Transverse colon (tissue), 4 donors: ENCODE measurements around the gene HERC4. TPM values are rescaled to one million over a fixed set of nuclear protein-coding genes. Genes with fewer than 3 reads are reported as not detected.

ENCODE experiments used
- DNase-seq: peaks from one replicate; pipeline ENCODE4 v3.0.0-alpha.2; 2019
- H3K27ac ChIP-seq, 4 donors: fragments of 200-600 bp; sonication (generic); 2 replicates each; pipeline ENCODE4 v1.5.1; 2016 to 2018; ENCODE audit warnings: inconsistent platforms in 4 of 4
- H3K27me3 ChIP-seq: fragments of 200-600 bp; sonication (generic); 2 replicates; pipeline ENCODE4 v1.5.1; 2017; ENCODE audit warnings: inconsistent platforms
- H3K36me3 ChIP-seq, 4 donors: fragments of 200-600 bp; sonication (generic); 2 replicates each; pipeline ENCODE4 v1.5.1; 2017 to 2019; ENCODE audit warnings: inconsistent platforms in 4 of 4
- H3K4me1 ChIP-seq, 4 donors: fragments of 200-600 bp; sonication (generic); 2 replicates each; pipeline ENCODE4 v1.5.1; 2017 to 2020; ENCODE audit warnings: inconsistent platforms in 4 of 4
- H3K4me3 ChIP-seq, 4 donors: fragments of 200-600 bp; sonication (generic); 1 replicate in 1 of 4; 2 replicates in 3 of 4; pipeline versions ENCODE4 v1.5.1 to v1.6.1; 2017 to 2019; ENCODE audit warnings: inconsistent platforms in 4 of 4
- H3K9me3 ChIP-seq, 2 donors: fragments of 200-600 bp; sonication (generic); 2 replicates each; pipeline ENCODE4 v1.5.1; 2017 to 2019; ENCODE audit warnings: inconsistent platforms in 2 of 2
- CTCF ChIP-seq, 5 experiments: fragments of 200-600 bp in 3 of 5; fragments of 450-650 bp in 2 of 5; sonication (generic) in 3 of 5; IDR thresholded peaks; 1 replicate in 2 of 5; 2 replicates in 3 of 5; pipeline ENCODE4 v1.5.1; 2016 to 2017; ENCODE audit warnings: antibody characterized with exemption in 5 of 5, inconsistent platforms in 3 of 5, mild to moderate bottlenecking in 2 of 5, moderate library complexity in 1 of 5
- EP300 ChIP-seq: sonication (generic); formaldehyde crosslinking; IDR thresholded peaks from one replicate; pipeline ENCODE4 v1.6.1; 2017; ENCODE audit warnings: antibody characterized with exemption, low read depth
- POLR2A ChIP-seq: fragments of 450-650 bp; IDR thresholded peaks from one replicate; pipeline ENCODE4 v1.6.1; 2016; ENCODE audit warnings: antibody characterized with exemption, mild to moderate bottlenecking, moderate library complexity
- POLR2AphosphoS5 ChIP-seq, 3 donors: sonication (generic); formaldehyde crosslinking; IDR thresholded peaks; one replicate each; pipeline ENCODE4 v1.6.1; 2016; ENCODE audit warnings: antibody characterized with exemption in 3 of 3
- WGBS, 2 donors: methylation state at CpG; one replicate each; pipeline ENCODE4 v1.1.5; 2018; ENCODE audit warnings: low coverage in 1 of 2; 5-methylcytosine and 5-hydroxymethylcytosine counted together
- in situ Hi-C, 4 donors: fragments of 200-750 bp; cut with MboI; loops; one replicate each; pipeline versions ENCODE4 v1.15.0 to v1.15.1; 2017; ENCODE audit warnings: low sequenced_read_pairs in 3 of 4, low pct_ligation_motif_present in 1 of 4, low pct_unique_long_range_greater_than_20kb in 1 of 4
- intact Hi-C: fragments of 100-400 bp; cut with DNase I; formaldehyde crosslinking; loops from one replicate; pipeline ENCODE4 v1.15.1; 2023; ENCODE audit warnings: low total_unique reads
- total RNA-seq, 4 donors: library from RNA; depleted of rRNA; stranded (reverse); fragments of >200 nt; gene quantifications; one replicate each; pipeline ENCODE4 v1.1.0, GENCODE V29; 2016

The HERC4 gene
- total RNA-seq, 4 donors from 2014 or later, result 32.0 to 154 (median 105) TPM

GRCh38 chr10:68047554-68048327 is 27.3 kb downstream of the HERC4 start:
- no peaks in the 10 kb centered on the region for H3K27me3 ChIP-seq
- no peak overlapping the region for H3K4me3 ChIP-seq
- in situ Hi-C loops, result no loop called here
- TF ChIP-seq CTCF (IDR thresholded peaks at IDR 0.05) (no peak), POLR2AphosphoS5 (IDR thresholded peaks at IDR 0.05) (no peak), POLR2A (no peak), EP300 (no peak)
- H3K36me3 ChIP-seq, result peaks cover 0 to 5% (median 0%) of the 10 kb centered on the region in 4 donors
- 83 to 87% methylated on average over 3 of the region's 3 CpGs for WGBS, 2 donors
- intact Hi-C loops, result no loop called here
- DNase-seq, result no peak
- H3K9me3 ChIP-seq, result no peaks in the 10 kb centered on the region
- no peak overlapping the region for H3K27ac ChIP-seq
- peaks cover 0 to 7% (median 0%) of the 10 kb centered on the region in 4 donors for H3K4me1 ChIP-seq

- 81 to 100% methylated on average over 1 of the region's 1 CpG for WGBS, 2 donors
- in situ Hi-C loops, result no loop called here
Observed at GRCh38 chr10:68047122-68047521, 28.0 kb downstream of the HERC4 start.

GRCh38 chr10:68046642-68047041 is 28.4 kb downstream of the HERC4 start:
- TF ChIP-seq EP300 (no peak), POLR2A (no peak), POLR2AphosphoS5 (IDR thresholded peaks at IDR 0.05) (no peak), CTCF (IDR thresholded peaks at IDR 0.05) (no peak)
- intact Hi-C loops, result no loop called here
- H3K4me1 ChIP-seq, result peaks cover 0 to 7% (median 0%) of the 10 kb centered on the region in 4 donors
- no peak for DNase-seq
- no peak overlapping the region for H3K4me3 ChIP-seq
- 92 to 100% methylated on average over 1 to 5 of the region's 5 CpGs for WGBS, 2 donors
- no peak overlapping the region for H3K27ac ChIP-seq
- no peaks in the 10 kb centered on the region for H3K9me3 ChIP-seq
- H3K27me3 ChIP-seq, result no peaks in the 10 kb centered on the region
- H3K36me3 ChIP-seq, result peaks cover 0 to 5% (median 0%) of the 10 kb centered on the region in 4 donors
- in situ Hi-C loops, result no loop called here

More at GRCh38 chr10:68047122-68047521, 28.0 kb downstream of the HERC4 start:
- no peaks in the 10 kb centered on the region for H3K9me3 ChIP-seq
- no peaks in the 10 kb centered on the region for H3K27me3 ChIP-seq
- H3K36me3 ChIP-seq, result peaks cover 0 to 5% (median 0%) of the 10 kb centered on the region in 4 donors
- DNase-seq, result no peak
- TF ChIP-seq POLR2AphosphoS5 (IDR thresholded peaks at IDR 0.05) (no peak), EP300 (no peak), CTCF (IDR thresholded peaks at IDR 0.05) (no peak), POLR2A (no peak)
- no peak overlapping the region for H3K4me3 ChIP-seq
- no peak overlapping the region for H3K27ac ChIP-seq
- peaks cover 0 to 7% (median 0%) of the 10 kb centered on the region in 4 donors for H3K4me1 ChIP-seq
- intact Hi-C loops, result no loop called here

GRCh38 chr10:68043030-68043429 is 32.1 kb downstream of the HERC4 start:
- peaks cover 0 to 7% (median 0%) of the 10 kb centered on the region in 4 donors for H3K4me1 ChIP-seq
- in situ Hi-C loops (no loop called here), intact Hi-C loops (no loop called here)
- H3K9me3 ChIP-seq, result no peaks in the 10 kb centered on the region
- no peak overlapping the region for H3K4me3 ChIP-seq
- H3K27me3 ChIP-seq, result no peaks in the 10 kb centered on the region
- H3K36me3 ChIP-seq, result peaks cover 0 to 8% (median 2%) of the 10 kb centered on the region in 4 donors
- TF ChIP-seq POLR2AphosphoS5 (IDR thresholded peaks at IDR 0.05) (no peak), CTCF (IDR thresholded peaks at IDR 0.05) (no peak)
- no peak for DNase-seq
- no peak overlapping the region for H3K27ac ChIP-seq
